IPS-18c (cell line): Measurements from ENCODE around the gene CNTN5.

ENCODE experiments used
- H3K4me3 ChIP-seq: 2 replicates; pipeline ENCODE4 v1.7.0; 2013; ENCODE audit warnings: low read depth, mild to moderate bottlenecking, low read length, moderate library complexity; ENCODE audit not compliant: insufficient read depth
- H3K9me3 ChIP-seq: one replicate; pipeline ENCODE4 v1.6.1; 2013; ENCODE audit warnings: mild to moderate bottlenecking, low read length, moderate library complexity; ENCODE audit not compliant: control insufficient read depth, insufficient read depth

CNTN5 gene

DNA sequence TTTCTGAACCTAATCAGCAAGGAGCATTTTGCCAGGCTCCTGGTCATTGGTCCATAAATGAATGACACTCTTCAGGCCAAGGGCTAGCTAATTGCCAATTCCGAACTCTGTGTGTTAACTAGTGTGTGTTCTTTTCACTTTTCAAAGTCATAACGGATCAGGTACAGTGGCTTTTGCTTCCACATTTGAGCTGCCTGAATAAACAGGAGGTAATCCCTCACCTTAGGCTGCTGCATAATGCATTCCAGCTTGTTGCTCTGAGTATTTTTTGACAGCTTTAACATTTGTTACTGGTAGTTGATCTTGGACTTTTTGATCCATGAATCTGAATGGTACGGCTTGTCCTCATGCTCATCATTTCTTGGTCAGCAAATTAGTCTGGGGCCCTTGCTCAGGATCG lies 485.1 kb downstream of the CNTN5 start:
- H3K9me3 ChIP-seq, result no peaks in the 10 kb centered on the region
- no peak overlapping the region for H3K4me3 ChIP-seq

DNA sequence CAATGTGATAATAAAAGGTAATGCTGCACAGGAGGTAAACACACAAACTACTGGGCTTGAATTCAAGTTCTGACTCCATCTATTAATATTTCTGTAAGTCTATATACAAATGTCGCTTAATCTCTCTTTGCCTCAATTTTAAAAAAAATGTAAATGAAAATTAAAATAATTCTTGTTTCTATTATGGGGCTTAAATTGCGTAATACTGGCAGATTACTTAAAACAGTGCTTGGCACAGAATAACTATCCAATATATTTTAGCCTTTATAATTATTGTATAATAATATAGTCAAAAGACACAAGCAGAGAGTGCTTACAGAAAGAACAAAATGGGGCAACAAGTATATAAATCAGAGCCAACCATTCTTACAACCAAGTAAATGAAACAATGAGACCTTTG lies 489.1 kb downstream of the CNTN5 start:
- Histone ChIP-seq H3K9me3 (no peaks in the 10 kb centered on the region), H3K4me3 (no peak overlapping the region)

DNA sequence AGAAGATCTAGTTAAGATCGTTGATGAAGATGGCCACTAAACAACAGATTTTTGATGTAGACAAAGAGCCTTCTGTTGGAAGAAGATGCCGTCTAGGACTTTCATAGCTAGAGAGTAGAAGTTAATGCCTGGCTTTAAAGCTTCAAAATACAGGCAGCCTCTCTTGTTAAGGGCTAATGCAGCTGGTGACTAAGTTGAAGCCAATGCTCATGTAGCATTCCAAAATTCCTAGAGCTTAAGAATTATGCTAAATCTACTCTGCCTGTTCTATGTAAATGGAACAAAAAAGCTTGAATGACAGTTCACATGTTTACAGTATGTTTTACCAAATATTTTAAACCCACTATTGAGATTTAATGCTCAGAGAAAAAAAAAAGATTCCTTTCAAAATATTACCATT lies 492.6 kb downstream of the CNTN5 start:
- Histone ChIP-seq H3K9me3 (no peaks in the 10 kb centered on the region), H3K4me3 (no peak overlapping the region)

DNA sequence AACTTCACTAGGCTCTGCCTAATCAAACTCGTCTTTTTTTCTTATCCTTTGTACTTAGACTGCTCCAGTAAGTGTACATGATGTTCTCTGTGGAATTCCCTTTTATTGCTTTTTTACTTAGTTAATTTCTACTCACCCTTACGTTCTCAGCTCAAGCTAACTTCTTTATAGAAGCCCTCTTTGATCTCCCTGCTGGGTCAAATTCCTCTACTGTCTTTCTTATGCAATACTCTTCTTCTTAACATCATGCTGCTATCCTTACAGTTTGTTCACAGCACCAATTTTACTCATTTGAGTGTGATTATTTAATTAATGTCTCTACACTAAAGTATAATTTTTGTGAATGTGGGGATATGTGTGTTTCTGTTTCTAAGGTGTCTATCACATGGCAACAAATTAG lies 498.3 kb downstream of the CNTN5 start:
- Histone ChIP-seq H3K9me3 (no peaks in the 10 kb centered on the region), H3K4me3 (no peak overlapping the region)

DNA sequence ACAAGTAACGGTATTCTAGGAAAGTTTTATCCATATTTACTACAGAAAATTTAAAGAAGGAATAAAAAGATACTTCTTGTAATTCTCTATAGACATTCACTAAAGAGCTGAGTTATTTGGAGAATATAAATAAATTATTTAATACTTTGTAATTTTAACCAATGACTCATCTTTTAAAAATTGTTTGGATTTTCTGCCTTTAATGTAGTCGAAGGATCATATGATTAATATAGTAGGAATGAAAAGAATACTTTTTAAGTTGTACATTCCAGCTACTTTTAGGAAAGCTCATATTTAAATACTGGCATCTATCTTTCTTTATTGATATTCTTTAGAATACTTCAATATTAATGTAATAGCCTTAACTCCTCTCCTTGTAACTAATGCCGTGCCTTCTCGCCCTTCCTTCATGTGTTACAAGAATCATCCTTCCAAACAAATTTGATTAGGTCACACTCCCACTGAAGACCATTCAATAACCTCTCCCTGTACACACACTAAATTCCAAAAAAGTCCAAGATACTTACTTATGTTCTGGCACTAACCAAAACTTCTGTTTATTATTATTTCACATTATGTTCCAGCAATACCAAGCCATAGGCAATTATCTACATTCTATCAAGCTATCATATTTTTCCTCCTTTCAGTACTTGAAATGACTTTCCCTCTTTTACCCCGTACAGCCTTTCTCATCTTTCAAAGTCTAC lies 501.9 kb downstream of the CNTN5 start:
- Histone ChIP-seq H3K4me3 (no peak overlapping the region), H3K9me3 (no peaks in the 10 kb centered on the region)

DNA sequence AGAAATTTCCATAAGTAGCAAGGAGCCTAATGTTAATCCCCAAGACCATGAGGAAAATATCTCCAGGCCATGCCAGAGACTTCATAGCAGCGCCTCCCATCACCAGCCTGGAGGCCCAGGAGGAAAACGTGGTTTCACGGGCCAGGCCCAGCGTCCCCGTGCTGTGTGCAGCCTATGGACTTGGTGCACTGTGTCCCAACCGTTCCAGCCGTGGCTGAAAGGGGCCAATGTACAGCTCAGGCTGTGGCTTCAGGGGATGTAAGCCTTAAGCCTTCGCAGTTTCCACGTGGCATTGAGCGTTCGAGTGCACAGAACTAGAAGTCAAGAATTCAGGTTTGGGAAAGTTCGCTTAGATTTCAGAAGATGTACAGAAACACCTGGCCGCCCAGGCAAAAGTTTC lies 510.7 kb downstream of the CNTN5 start:
- H3K9me3 ChIP-seq, result peaks cover 2% of the 10 kb centered on the region
- no peak overlapping the region for H3K4me3 ChIP-seq

DNA sequence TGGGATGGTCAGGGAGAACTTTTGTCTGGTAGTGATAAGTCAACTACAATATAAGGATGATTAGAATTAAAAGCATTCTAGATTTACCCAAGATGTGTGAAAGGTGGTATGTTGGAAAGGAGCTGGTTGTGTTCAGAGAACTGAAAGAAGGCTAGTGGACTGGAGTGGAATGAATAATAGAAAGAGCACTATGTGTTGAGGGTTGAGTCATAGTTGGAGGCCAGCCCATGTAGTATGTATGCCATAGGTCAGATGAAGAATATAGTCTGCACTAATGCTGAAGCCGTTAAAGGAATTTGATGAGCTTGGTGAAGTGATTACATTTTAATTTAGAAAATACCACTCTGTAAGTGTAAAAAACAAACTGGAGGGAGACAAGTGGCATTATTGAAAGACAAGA lies 514.1 kb downstream of the CNTN5 start:
- Histone ChIP-seq H3K4me3 (no peak overlapping the region), H3K9me3 (peaks cover 2% of the 10 kb centered on the region)

DNA sequence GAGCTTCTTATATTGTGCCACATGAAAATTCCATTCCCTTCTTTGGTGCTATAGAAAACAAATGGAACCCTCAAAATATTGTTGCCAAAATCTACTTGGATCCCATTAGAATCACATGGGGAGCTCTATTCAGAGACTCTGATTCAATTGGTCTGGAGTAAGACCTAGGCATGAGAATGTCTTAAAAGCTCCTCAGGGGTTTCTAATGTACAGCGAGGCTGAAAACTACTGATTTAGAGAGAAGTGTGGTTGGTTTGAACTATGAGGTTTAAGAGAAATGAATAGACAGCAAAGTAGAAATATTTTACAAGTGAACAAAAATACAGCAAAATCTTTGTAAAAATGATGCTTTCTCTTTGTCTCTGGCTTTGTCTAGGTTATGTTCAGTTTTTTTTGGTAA lies 514.7 kb downstream of the CNTN5 start:
- H3K9me3 ChIP-seq, result peaks cover 2% of the 10 kb centered on the region
- H3K4me3 ChIP-seq, result no peak overlapping the region

DNA sequence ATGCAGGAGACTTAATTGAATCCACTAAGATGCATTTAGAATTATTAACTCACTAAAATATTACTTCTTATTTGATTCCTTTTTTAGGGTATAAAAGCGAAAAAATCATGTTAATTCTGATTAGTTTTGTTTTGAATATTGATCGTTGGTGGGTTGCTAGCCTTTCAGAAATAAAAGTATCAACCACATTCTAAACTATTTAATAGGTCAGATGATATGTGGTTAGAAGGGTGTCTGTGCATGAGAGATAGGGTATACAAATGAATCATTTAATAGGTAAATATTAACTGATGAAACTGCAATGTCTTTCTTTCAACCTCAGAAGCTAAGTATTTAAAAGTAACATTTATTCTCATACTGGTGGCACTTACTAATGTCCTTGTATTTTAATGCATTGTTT lies 515.1 kb downstream of the CNTN5 start:
- Histone ChIP-seq H3K4me3 (no peak overlapping the region), H3K9me3 (no peaks in the 10 kb centered on the region)

DNA sequence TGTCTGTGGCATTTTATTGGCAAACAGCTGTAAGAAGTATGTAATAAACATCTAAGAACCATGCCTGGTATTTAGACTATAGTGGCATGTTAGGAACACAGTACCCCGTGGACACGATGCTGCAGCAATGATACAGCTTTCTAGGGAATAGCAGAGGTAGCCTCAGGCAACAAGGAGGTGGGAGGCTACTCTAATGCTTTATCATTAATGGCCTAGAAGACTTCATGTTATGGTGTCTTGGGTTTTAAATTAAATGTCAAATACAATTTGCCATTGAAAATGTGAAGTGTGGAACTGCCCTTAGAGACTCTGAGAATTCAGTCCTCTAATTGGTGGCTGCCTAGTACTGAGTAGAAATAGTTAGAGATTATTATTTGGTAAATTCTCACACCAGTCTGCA lies 516.9 kb downstream of the CNTN5 start:
- Histone ChIP-seq H3K4me3 (no peak overlapping the region), H3K9me3 (no peaks in the 10 kb centered on the region)

DNA sequence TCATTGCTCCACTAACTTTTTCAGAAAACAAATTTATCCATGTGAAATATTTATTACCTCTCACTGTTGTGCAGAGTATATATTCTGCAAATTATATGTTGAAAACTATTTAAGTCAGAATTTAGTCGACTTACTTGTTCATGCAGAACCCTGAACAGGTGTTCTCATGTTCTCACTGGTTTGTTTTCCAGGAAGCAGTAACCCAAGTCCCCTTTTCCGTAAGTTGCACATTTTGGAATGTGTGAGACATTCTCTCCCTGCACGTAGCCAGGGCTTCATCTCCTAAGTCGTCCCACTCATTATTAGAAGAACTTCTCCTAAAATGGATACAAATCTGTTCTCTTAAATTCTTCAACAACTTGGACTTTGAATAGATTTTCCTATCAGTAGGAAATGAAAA lies 524.9 kb downstream of the CNTN5 start:
- Histone ChIP-seq H3K4me3 (no peak overlapping the region), H3K9me3 (no peaks in the 10 kb centered on the region)

DNA sequence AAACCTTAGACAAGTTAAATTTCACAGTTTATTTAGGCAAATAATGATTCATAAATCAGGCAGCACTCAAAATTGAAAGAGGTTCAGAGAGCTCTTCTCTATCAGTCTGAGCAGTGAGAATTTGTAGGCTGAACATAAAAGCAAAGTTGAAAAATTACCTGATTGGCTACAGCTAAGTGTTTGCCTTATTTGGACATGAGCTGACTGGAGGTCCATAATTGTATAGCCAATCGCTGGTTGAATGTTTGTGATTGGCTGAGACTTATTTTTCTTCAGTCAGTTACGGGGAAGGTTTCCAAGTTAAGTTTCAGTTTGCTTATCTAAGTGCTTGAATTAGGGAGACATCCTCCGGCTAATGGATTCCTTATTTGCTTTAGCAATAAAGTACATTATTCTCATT lies 527.5 kb downstream of the CNTN5 start:
- Histone ChIP-seq H3K4me3 (no peak overlapping the region), H3K9me3 (no peaks in the 10 kb centered on the region)

DNA sequence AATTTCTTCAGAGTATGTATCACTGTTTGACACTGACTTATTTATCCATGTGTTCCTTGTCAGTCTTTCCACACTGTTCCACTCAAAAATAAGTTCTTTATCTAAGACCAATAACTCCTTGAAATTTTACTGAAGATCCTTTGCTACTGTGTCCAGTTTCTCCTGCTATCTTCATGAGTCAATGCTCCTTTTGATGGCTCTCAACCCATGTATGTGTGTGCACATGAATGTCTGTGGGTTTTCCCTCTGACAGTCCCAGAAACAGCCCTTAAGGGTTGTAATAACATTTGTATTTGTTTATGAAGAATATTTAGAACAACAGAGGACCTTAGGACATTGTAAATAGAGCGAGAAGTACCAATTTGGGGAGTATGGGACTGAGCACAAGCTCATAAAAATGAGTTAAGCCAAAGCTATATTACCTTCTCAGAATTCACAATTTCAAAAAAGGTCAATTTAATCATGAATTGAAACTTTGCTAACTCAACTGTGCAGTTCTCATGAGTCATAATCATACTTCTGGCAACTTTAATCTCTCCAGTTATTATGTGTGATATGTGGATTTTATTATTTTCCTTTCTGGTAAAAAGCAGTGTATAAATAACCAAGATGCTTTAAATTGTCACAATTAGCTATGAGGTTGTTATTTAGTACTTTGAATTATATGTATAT lies 533.6 kb downstream of the CNTN5 start:
- Histone ChIP-seq H3K9me3 (no peaks in the 10 kb centered on the region), H3K4me3 (no peak overlapping the region)

DNA sequence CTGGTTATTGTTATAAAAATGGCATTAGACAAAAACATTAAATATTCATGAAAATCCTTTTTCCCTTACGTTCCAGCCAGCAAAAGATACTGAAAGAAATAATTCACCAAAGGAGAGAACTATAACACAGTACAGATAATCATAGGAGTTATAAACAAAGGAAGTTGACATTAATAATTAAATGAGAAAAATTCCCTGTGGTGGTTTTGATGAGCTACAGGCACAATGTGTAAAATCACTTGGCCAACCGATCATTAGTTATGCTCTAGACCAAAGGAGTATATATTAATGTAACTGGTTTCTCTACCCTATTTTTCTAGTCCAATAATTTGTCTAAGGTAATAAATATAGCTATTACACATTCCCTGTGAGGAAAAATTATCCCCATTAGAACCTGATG lies 534.7 kb downstream of the CNTN5 start:
- Histone ChIP-seq H3K9me3 (no peaks in the 10 kb centered on the region), H3K4me3 (no peak overlapping the region)

DNA sequence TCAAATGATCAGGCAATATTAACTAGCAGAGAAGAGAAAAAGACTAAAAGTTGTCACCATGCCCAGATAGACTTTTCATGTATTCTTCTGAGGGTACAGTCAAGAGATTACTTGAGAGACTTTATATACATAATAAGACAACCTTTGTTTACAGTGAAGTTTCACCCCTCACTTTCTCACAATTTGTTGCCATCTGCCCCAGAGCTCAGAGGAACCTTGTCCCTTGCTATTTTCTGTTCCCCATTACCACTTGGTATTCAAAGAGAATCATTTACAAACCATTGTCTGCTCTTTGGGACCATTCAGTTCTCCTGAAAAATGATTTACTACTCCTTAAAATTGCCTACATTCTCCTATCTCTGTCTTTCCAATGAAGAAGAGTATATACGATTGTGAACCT lies 544.6 kb downstream of the CNTN5 start:
- Histone ChIP-seq H3K9me3 (no peaks in the 10 kb centered on the region), H3K4me3 (no peak overlapping the region)

DNA sequence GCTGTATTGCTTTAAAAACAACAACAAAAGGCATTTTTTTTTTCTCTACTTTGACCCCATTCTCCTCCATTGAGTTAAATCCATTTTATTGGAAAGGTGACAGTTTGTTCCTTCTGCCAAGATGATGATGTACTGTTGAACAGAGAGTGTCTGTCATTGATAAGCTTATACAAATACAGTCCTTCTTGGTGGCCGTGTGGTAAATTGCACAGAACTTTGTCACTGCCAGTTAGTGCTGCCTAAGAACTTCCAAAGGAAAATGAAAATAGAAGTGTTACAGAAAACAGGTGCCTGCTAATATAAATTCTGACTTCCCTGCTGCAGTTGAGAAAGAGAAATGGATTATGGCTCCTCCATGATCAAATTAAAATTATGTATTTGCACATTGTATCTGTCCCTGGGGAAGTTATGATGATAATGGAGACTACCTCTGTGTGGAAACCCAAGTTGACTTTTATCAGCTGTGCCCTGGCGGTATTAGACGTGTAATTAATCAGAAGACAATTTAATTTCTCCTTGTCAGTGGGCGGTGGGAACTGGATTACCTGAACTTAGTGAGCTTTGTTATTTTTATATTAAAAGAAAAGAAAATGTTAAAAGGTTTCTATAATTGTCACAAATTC lies 546.7 kb downstream of the CNTN5 start:
- H3K4me3 ChIP-seq, result no peak overlapping the region
- no peaks in the 10 kb centered on the region for H3K9me3 ChIP-seq

DNA sequence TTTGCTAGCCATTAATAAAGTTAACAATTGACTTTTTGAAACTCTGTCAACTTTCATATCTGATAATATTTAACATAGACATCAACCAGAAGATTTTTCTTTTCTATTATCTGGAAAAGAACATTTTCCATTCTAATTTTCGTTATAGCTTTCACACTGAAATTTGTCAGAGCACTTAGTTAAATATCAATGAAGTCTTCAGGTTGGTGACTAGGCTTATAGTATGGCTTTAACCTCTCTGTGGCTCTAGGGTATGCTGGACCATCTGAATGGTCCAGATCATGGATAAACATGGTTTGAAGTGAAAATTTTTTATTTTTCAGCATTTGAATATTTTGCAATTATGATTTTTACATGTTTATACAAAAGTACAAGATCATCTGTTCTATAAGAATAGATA lies 548.1 kb downstream of the CNTN5 start:
- H3K4me3 ChIP-seq, result no peak overlapping the region
- no peaks in the 10 kb centered on the region for H3K9me3 ChIP-seq

DNA sequence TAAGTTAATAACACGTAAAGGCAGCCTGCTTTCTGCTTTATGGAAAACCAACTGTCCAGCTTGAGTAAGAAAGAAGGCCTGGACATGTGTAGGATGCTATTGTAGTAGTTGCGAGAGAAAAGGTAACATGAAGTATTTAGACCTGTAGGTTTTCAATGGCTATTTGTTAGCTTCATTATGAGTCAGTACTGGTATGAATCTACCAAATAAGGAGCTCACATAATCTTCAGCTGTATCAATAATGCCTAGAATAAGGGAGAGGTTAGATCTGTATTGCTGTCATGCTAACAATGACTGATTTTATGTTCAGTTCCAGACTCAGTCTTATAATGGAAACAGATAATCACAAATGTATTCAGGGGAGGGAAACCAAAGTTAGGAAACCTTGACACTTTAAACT lies 550.3 kb downstream of the CNTN5 start:
- H3K9me3 ChIP-seq, result no peaks in the 10 kb centered on the region
- H3K4me3 ChIP-seq, result no peak overlapping the region
